A549 (cell line): ENCODE data around the gene RUNX2. TPM values are rescaled to one million over a fixed set of nuclear protein-coding genes. Genes with fewer than 3 reads are reported as not detected.

ENCODE experiments used
- ATAC-seq, 2 experiments: fragments of 200-7000 bp in 1 of 2; fragments of >200 bp in 1 of 2; cut with Nextera tagmentation in 1 of 2; cut with Tn5 transposase in 1 of 2; 3 replicates each; pipeline versions ENCODE4 v1.8.0 to v1.9.1; 2018 to 2020; ENCODE audit warnings: mild to moderate bottlenecking in 1 of 2, moderate library complexity in 1 of 2
- CTCF ChIA-PET: fragments of 300-600 bp; sonication (Branson Sonifier 250); formaldehyde crosslinking; extraction: SDS; loops from one replicate; lab custom pipeline; 2021; ENCODE audit warnings: antibody characterized with exemption, inconsistent platforms; lab: Yijun Ruan, JAX
- POLR2A ChIA-PET: fragments of 350-600 bp; formaldehyde crosslinking; extraction: SDS; loops from one replicate; lab custom pipeline; 2021; ENCODE audit warnings: antibody characterized with exemption, inconsistent platforms; lab: Yijun Ruan, JAX
- DNase-seq, 2 experiments: peaks; one replicate each; pipeline versions ENCODE4 v3.0.0 to v3.0.0-alpha.2; 2011 to 2016; ENCODE audit warnings: low read depth in 1 of 2, low spot score in 1 of 2
- FAIRE-seq: peaks from 2 replicates; lab custom pipeline; 2011; peaks lifted over from hg19 to GRCh38; lab: Jason Lieb, UNC
- H3K27ac ChIP-seq, 2 experiments: fragments of >200 bp; sonication (Bioruptor Twin); formaldehyde crosslinking; 3 replicates each; pipeline ENCODE4 v1.5.1; 2016 to 2017
- H3K4me1 ChIP-seq: fragments of >200 bp; sonication (Bioruptor Twin); formaldehyde crosslinking; 3 replicates; pipeline ENCODE4 v1.6.1; 2016
- H3K4me2 ChIP-seq: fragments of >200 bp; sonication (Bioruptor Twin); formaldehyde crosslinking; 3 replicates; pipeline ENCODE4 v1.6.1; 2016
- H3K4me3 ChIP-seq: fragments of >200 bp; sonication (Bioruptor Twin); formaldehyde crosslinking; 3 replicates; pipeline ENCODE4 v1.5.1; 2016
- H3K9me3 ChIP-seq: fragments of >200 bp; sonication (Bioruptor Twin); formaldehyde crosslinking; 3 replicates; pipeline ENCODE4 v1.6.1; 2016
- BCL3 ChIP-seq: fragments of >200 bp; sonication (Bioruptor Twin); formaldehyde crosslinking; IDR thresholded peaks from 3 replicates; pipeline ENCODE4 v1.6.1; 2016
- CBX2 ChIP-seq: fragments of 200-600 bp; sonication (generic); IDR thresholded peaks from 2 replicates; pipeline ENCODE4 v1.6.1; 2016; ENCODE audit warnings: low read depth, mild to moderate bottlenecking, borderline replicate concordance
- CBX8 ChIP-seq: fragments of 200-600 bp; sonication (generic); IDR thresholded peaks from 2 replicates; pipeline ENCODE4 v1.6.1; 2016
- CEBPB ChIP-seq, 2 experiments: fragments of >200 bp in 1 of 2; sonication (Bioruptor Twin) in 1 of 2; formaldehyde crosslinking in 1 of 2; IDR thresholded peaks; 2 replicates each; pipeline ENCODE4 v1.6.1; 2012 to 2016
- CTCF ChIP-seq: fragments of >200 bp; sonication (Bioruptor Twin); formaldehyde crosslinking; IDR thresholded peaks from 3 replicates; pipeline ENCODE4 v1.5.1; 2016
- EHF ChIP-seq: fragments of 250-450 bp; sonication (Bioruptor Pico); IDR thresholded peaks from 2 replicates; pipeline ENCODE4 v1.5.0; 2020; ENCODE audit warnings: mild to moderate bottlenecking
- FOXS1 ChIP-seq: fragments of 250-450 bp; sonication (Bioruptor Pico); IDR thresholded peaks from 2 replicates; pipeline ENCODE4 v1.5.0; 2020; ENCODE audit warnings: mild to moderate bottlenecking, moderate library complexity
- GATA3 ChIP-seq: IDR thresholded peaks from 2 replicates; pipeline ENCODE4 v1.6.1; 2012; ENCODE audit warnings: borderline replicate concordance
- HEYL ChIP-seq: fragments of 250-450 bp; sonication (Bioruptor Pico); IDR thresholded peaks from 2 replicates; pipeline ENCODE4 v1.8.0; 2021; ENCODE audit warnings: mild to moderate bottlenecking, moderate library complexity
- HOXB5 ChIP-seq: fragments of 250-450 bp; sonication (Bioruptor Pico); IDR thresholded peaks from 2 replicates; pipeline ENCODE4 v1.5.0; 2020; ENCODE audit warnings: mild to moderate bottlenecking, moderate library complexity
- JUNB ChIP-seq: fragments of >200 bp; sonication (Bioruptor Twin); formaldehyde crosslinking; IDR thresholded peaks from 2 replicates; pipeline ENCODE4 v1.6.1; 2016
- KDM1A ChIP-seq: fragments of 200-600 bp; sonication (generic); IDR thresholded peaks from 2 replicates; pipeline ENCODE4 v1.6.1; 2016; ENCODE audit warnings: low read depth, mild to moderate bottlenecking
- KDM5A ChIP-seq: fragments of 200-600 bp; sonication (generic); IDR thresholded peaks from 2 replicates; pipeline ENCODE4 v1.6.1; 2016; ENCODE audit warnings: antibody characterized with exemption, mild to moderate bottlenecking
- MYC ChIP-seq: IDR thresholded peaks from 2 replicates; pipeline ENCODE4 v1.6.1; 2012; ENCODE audit warnings: mild to moderate bottlenecking, inconsistent platforms, low read length, improper control_type of control experiment, borderline replicate concordance
- NFE2L2 ChIP-seq: fragments of 150-350 bp; conservative IDR thresholded peaks from 2 replicates; pipeline ENCODE4 v1.6.1; 2014; ENCODE audit warnings: low read length
- NPAS2 ChIP-seq: fragments of 250-450 bp; sonication (Bioruptor Pico); IDR thresholded peaks from 2 replicates; pipeline ENCODE4 v1.8.0; 2022; ENCODE audit warnings: mild to moderate bottlenecking, moderate library complexity, borderline replicate concordance
- PHF8 ChIP-seq: fragments of 200-600 bp; sonication (generic); IDR thresholded peaks from 2 replicates; pipeline ENCODE4 v1.6.1; 2016; ENCODE audit warnings: low read depth, mild to moderate bottlenecking, antibody characterized with exemption, moderate library complexity, borderline replicate concordance
- POLR2A ChIP-seq: IDR thresholded peaks from 2 replicates; pipeline ENCODE4 v1.6.1; 2012; ENCODE audit warnings: mild to moderate bottlenecking, low read length
- POLR2AphosphoS2 ChIP-seq: conservative IDR thresholded peaks from 2 replicates; pipeline ENCODE4 v1.6.1; 2012; ENCODE audit warnings: low read length, improper control_type of control experiment, inconsistent platforms
- SREBF2 ChIP-seq: fragments of 450-650 bp; IDR thresholded peaks from 2 replicates; pipeline ENCODE4 v1.6.1; 2014; ENCODE audit warnings: mild to moderate bottlenecking, moderate library complexity
- TFCP2L1 ChIP-seq: fragments of 250-450 bp; sonication (Bioruptor Pico); IDR thresholded peaks from 2 replicates; pipeline ENCODE4 v1.5.0; 2021; ENCODE audit warnings: mild to moderate bottlenecking
- TP53 ChIP-seq: fragments of 250-450 bp; sonication (Bioruptor Pico); IDR thresholded peaks from 2 replicates; pipeline ENCODE4 v1.5.0; 2021; ENCODE audit warnings: mild to moderate bottlenecking, moderate library complexity
- ZFP36 ChIP-seq: fragments of 450-650 bp; IDR thresholded peaks from 2 replicates; pipeline ENCODE4 v1.6.1; 2014; ENCODE audit warnings: borderline replicate concordance; ENCODE audit not compliant: partially characterized antibody
- ZNF302 ChIP-seq: fragments of 250-450 bp; sonication (Bioruptor Pico); IDR thresholded peaks from 2 replicates; pipeline ENCODE4 v1.9.0; 2021; ENCODE audit warnings: inconsistent platforms, mild to moderate bottlenecking, moderate library complexity
- WGBS: methylation state at CpG from one replicate; pipeline ENCODE4 v1.1.6; 2017; ENCODE audit errors: missing lambda C conversion rate; 5-methylcytosine and 5-hydroxymethylcytosine counted together
- polyA plus RNA-seq, 4 experiments: library from polyadenylated mRNA; depleted of rRNA in 3 of 4; stranded (reverse); fragments of >200 nt; fragmentation: RNase III in 1 of 4; extraction: RNeasy Plus Mini Kit Qiagen cat#74134 plus additional on column Dnase treatment in 1 of 4; gene quantifications; 2 replicates in 3 of 4; 3 replicates in 1 of 4; pipeline ENCODE4 v1.2.3, GENCODE V29; 2011 to 2017
- TF ChIP-seq, protein P1 (sequence below): IDR thresholded peaks from 2 replicates; pipeline ENCODE4 v1.6.1; 2012; ENCODE audit warnings: low read depth, borderline replicate concordance
- TF ChIP-seq, protein P2 (sequence below): fragments of 250-450 bp; sonication (Bioruptor Pico); IDR thresholded peaks from 2 replicates; pipeline ENCODE4 v1.5.0; 2020; ENCODE audit warnings: low read depth, mild to moderate bottlenecking, moderate library complexity
- TF ChIP-seq, protein P3 (sequence below): fragments of 250-450 bp; sonication (Bioruptor Pico); IDR thresholded peaks from 2 replicates; pipeline ENCODE4 v1.5.0; 2021; ENCODE audit warnings: mild to moderate bottlenecking, moderate library complexity, borderline replicate concordance

Gene RUNX2
- polyA plus RNA-seq, 2 of the 4 experiments (the other 2 are of a cell fraction) = 0.13 to 0.83 TPM

GRCh38 chr6:45457141-45457540 is 129.0 kb downstream of the RUNX2 start:
- Histone ChIP-seq H3K4me3 (no peak overlapping the region), H3K27ac (no peak overlapping the region), H3K4me1 (peaks cover 8% of the 10 kb centered on the region; the same call in 1 of the 3 replicates), H3K4me2 (no peak overlapping the region), H3K9me3 (no peaks in the 10 kb centered on the region)
- ATAC-seq = no peak
- DNase-seq = no peak
- FAIRE-seq = no peak
- TF ChIP-seq TFCP2L1 (CRISPR knock-in tag) = no peak
- TF ChIP-seq CEBPB (IDR thresholded peaks at IDR 0.05) = no peak
- TF ChIP-seq NPAS2 (CRISPR knock-in tag) = no peak
- TF ChIP-seq PHF8 = no peak
- TF ChIP-seq CTCF = no peak
- TF ChIP-seq BCL3 = no peak
- no peak for TF ChIP-seq CBX8
- no peak for TF ChIP-seq POLR2A
- no peak for TF ChIP-seq SREBF2
- no peak for TF ChIP-seq CBX2
- TF ChIP-seq, protein P1, sequence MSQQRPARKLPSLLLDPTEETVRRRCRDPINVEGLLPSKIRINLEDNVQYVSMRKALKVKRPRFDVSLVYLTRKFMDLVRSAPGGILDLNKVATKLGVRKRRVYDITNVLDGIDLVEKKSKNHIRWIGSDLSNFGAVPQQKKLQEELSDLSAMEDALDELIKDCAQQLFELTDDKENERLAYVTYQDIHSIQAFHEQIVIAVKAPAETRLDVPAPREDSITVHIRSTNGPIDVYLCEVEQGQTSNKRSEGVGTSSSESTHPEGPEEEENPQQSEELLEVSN = no peak
- TF ChIP-seq MYC = no peak
- TF ChIP-seq GATA3 = no peak
- TF ChIP-seq KDM5A = no peak
- TF ChIP-seq ZFP36 = no peak
- TF ChIP-seq POLR2AphosphoS2 = no peak
- TF ChIP-seq NFE2L2 = no peak
- no peak for TF ChIP-seq TP53 (CRISPR knock-in tag)
- POLR2A ChIA-PET = no interaction called here
- CTCF ChIA-PET = interaction anchor here (0.6 kb wide), 2 partner anchors 23 to 164 kb away, joined by 3 to 4 read pairs; no protein-coding TSS in a partner anchor

- Histone ChIP-seq H3K9me3 (no peaks in the 10 kb centered on the region), H3K4me2 (no peak overlapping the region), H3K4me3 (no peak overlapping the region), H3K4me1 (peaks cover 8% of the 10 kb centered on the region; the same call in 1 of the 3 replicates), H3K27ac (no peak overlapping the region)
- ChIA-PET POLR2A (no interaction called here), CTCF (interaction anchor here (1.8 kb wide), 1 partner anchor 256 kb away, joined by 5 read pairs; no protein-coding TSS in a partner anchor)
- DNase-seq (no peak), ATAC-seq (no peak), FAIRE-seq (no peak)
- TF ChIP-seq, protein P2, sequence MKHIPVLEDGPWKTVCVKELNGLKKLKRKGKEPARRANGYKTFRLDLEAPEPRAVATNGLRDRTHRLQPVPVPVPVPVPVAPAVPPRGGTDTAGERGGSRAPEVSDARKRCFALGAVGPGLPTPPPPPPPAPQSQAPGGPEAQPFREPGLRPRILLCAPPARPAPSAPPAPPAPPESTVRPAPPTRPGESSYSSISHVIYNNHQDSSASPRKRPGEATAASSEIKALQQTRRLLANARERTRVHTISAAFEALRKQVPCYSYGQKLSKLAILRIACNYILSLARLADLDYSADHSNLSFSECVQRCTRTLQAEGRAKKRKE (CRISPR knock-in tag) = no peak
- TF ChIP-seq JUNB = no peak
- TF ChIP-seq EHF (CRISPR knock-in tag) = no peak
- 93% methylated on average over 2 of the region's 2 CpGs for WGBS
Observed at GRCh38 chr6:45458672-45459071, 130.5 kb downstream of the RUNX2 start.

GRCh38 chr6:45460166-45460565 is 132.0 kb downstream of the RUNX2 start:
- WGBS = 88% methylated on average over 2 of the region's 2 CpGs
- Histone ChIP-seq H3K4me3 (no peak overlapping the region), H3K27ac (no peak overlapping the region), H3K4me2 (no peak overlapping the region), H3K9me3 (no peaks in the 10 kb centered on the region), H3K4me1 (no peaks in the 10 kb centered on the region)
- no peak for ATAC-seq
- DNase-seq = no peak
- CTCF ChIA-PET = no interaction called here
- POLR2A ChIA-PET = no interaction called here
- no peak for FAIRE-seq
- TF ChIP-seq, protein P3, sequence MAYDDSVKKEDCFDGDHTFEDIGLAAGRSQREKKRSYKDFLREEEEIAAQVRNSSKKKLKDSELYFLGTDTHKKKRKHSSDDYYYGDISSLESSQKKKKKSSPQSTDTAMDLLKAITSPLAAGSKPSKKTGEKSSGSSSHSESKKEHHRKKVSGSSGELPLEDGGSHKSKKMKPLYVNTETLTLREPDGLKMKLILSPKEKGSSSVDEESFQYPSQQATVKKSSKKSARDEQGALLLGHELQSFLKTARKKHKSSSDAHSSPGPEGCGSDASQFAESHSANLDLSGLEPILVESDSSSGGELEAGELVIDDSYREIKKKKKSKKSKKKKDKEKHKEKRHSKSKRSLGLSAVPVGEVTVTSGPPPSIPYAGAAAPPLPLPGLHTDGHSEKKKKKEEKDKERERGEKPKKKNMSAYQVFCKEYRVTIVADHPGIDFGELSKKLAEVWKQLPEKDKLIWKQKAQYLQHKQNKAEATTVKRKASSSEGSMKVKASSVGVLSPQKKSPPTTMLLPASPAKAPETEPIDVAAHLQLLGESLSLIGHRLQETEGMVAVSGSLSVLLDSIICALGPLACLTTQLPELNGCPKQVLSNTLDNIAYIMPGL = no peak
- TF ChIP-seq CTCF (no peak), HOXB5 (CRISPR knock-in tag) (no peak), ZNF302 (CRISPR knock-in tag) (no peak), CBX8 (no peak), FOXS1 (CRISPR knock-in tag) (no peak), HEYL (CRISPR knock-in tag) (no peak), TFCP2L1 (CRISPR knock-in tag) (no peak), KDM1A (no peak), JUNB (no peak)
- TF ChIP-seq, protein P1 = no peak
